SK-N-SH treated with all-trans-retinoic acid at 6 μM for 48 hours (cell line): Measurements from ENCODE around the gene TRIB2.

Experiments used
- ARNTL ChIP-seq: fragments of 450-650 bp; formaldehyde crosslinking; IDR thresholded peaks from 2 replicates; pipeline ENCODE4 v1.5.0; 2020; ENCODE audit warnings: low read depth, mild to moderate bottlenecking, moderate library complexity, borderline replicate concordance
- BACH2 ChIP-seq: fragments of 250-450 bp; sonication (Bioruptor Pico); IDR thresholded peaks from 2 replicates; pipeline ENCODE4 v1.9.0; 2021; ENCODE audit warnings: mild to moderate bottlenecking, borderline replicate concordance
- CREB5 ChIP-seq: fragments of 250-450 bp; sonication (Bioruptor Pico); IDR thresholded peaks from 2 replicates; pipeline ENCODE4 v1.5.1; 2020; ENCODE audit warnings: low read depth, mild to moderate bottlenecking, moderate library complexity
- ESRRG ChIP-seq: fragments of 250-450 bp; sonication (Bioruptor Pico); IDR thresholded peaks from 2 replicates; pipeline ENCODE4 v1.6.1; 2021; ENCODE audit warnings: mild to moderate bottlenecking
- ISL1 ChIP-seq: fragments of 250-450 bp; sonication (Bioruptor Pico); IDR thresholded peaks from 2 replicates; pipeline ENCODE4 v2.1.2; 2022; ENCODE audit warnings: mild to moderate bottlenecking, moderate library complexity
- RARB ChIP-seq: fragments of 250-450 bp; sonication (Bioruptor Pico); IDR thresholded peaks from 2 replicates; pipeline ENCODE4 v1.8.0; 2021; ENCODE audit warnings: mild to moderate bottlenecking, moderate library complexity
- TCF4 ChIP-seq: fragments of 250-450 bp; sonication (Bioruptor Pico); IDR thresholded peaks from 2 replicates; pipeline ENCODE4 v1.8.0; 2021; ENCODE audit warnings: mild to moderate bottlenecking, moderate library complexity, borderline replicate concordance
- TOX ChIP-seq: fragments of 250-450 bp; sonication (Bioruptor Pico); IDR thresholded peaks from 2 replicates; pipeline ENCODE4 v1.8.0; 2021; ENCODE audit warnings: mild to moderate bottlenecking, moderate library complexity, borderline replicate concordance
- ZFP3 ChIP-seq: fragments of 250-450 bp; sonication (Bioruptor Pico); IDR thresholded peaks from 2 replicates; pipeline ENCODE4 v1.5.0; 2020; ENCODE audit warnings: mild to moderate bottlenecking, moderate library complexity
- ZFP30 ChIP-seq: fragments of 450-650 bp; formaldehyde crosslinking; IDR thresholded peaks from 2 replicates; pipeline ENCODE4 v1.5.0; 2022; ENCODE audit warnings: mild to moderate bottlenecking, moderate library complexity
- ZNF70 ChIP-seq: fragments of 450-650 bp; formaldehyde crosslinking; IDR thresholded peaks from 2 replicates; pipeline ENCODE4 v1.5.0; 2020; ENCODE audit warnings: mild to moderate bottlenecking, moderate library complexity
- ZNF8 ChIP-seq: fragments of 450-650 bp; formaldehyde crosslinking; IDR thresholded peaks from 2 replicates; pipeline ENCODE4 v1.5.0; 2020; ENCODE audit warnings: mild to moderate bottlenecking, moderate library complexity
- TF ChIP-seq, protein P1 (sequence below): fragments of 250-450 bp; sonication (Bioruptor Pico); IDR thresholded peaks from 2 replicates; pipeline ENCODE4 v1.8.0; 2021; ENCODE audit warnings: low read depth, mild to moderate bottlenecking, moderate library complexity, borderline replicate concordance

- TF ChIP-seq CREB5 (CRISPR knock-in tag) (no peak), ZFP3 (no peak), ESRRG (CRISPR knock-in tag) (no peak), BACH2 (CRISPR knock-in tag) (no peak), ZNF8 (CRISPR knock-in tag) (no peak), ZNF70 (CRISPR knock-in tag) (no peak), ISL1 (CRISPR knock-in tag) (no peak), ARNTL (CRISPR knock-in tag) (no peak), TCF4 (CRISPR knock-in tag) (no peak), TOX (no peak), ZFP30 (CRISPR knock-in tag) (no peak), RARB (CRISPR knock-in tag) (no peak)
- TF ChIP-seq, protein P1, sequence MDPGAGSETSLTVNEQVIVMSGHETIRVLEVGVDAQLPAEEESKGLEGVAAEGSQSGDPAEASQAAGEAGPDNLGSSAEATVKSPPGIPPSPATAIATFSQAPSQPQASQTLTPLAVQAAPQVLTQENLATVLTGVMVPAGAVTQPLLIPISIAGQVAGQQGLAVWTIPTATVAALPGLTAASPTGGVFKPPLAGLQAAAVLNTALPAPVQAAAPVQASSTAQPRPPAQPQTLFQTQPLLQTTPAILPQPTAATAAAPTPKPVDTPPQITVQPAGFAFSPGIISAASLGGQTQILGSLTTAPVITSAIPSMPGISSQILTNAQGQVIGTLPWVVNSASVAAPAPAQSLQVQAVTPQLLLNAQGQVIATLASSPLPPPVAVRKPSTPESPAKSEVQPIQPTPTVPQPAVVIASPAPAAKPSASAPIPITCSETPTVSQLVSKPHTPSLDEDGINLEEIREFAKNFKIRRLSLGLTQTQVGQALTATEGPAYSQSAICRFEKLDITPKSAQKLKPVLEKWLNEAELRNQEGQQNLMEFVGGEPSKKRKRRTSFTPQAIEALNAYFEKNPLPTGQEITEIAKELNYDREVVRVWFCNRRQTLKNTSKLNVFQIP: no peak
Observed at GRCh38 chr2:12730265-12730664, 13.5 kb downstream of the TRIB2 start.
